Right ventricle myocardium superior (tissue), 1 donor: ENCODE data around the gene CSK. TPM values are rescaled to one million over a fixed set of nuclear protein-coding genes. Genes with fewer than 3 reads are reported as not detected.

Experiments
- ATAC-seq: fragments of 200-7000 bp; cut with Tn5 transposase; one replicate; pipeline ENCODE4 v1.9.1; 2020; ENCODE audit warnings: mild to moderate bottlenecking; ENCODE audit not compliant: poor library complexity
- DNase-seq: peaks from one replicate; pipeline ENCODE4 v3.0.0-alpha.2; 2020
- intact Hi-C: fragments of 100-400 bp; cut with DNase I; formaldehyde crosslinking; loops from one replicate; pipeline ENCODE4 v1.11.2; 2022
- total RNA-seq: library from RNA; stranded (reverse); fragmentation: NEBNext Ultra II Directional; extraction: Animal tissue kit (Norgen Biotek cat#: 25700); gene quantifications from one replicate; pipeline ENCODE4 v1.2.1, GENCODE V29; 2021
- donor health status: DM: no; HTN: yes; CAD: no; lungs with severe emphysema.

CSK gene
- total RNA-seq, 1 donor from 2014 or later: 45.5 TPM

DNA sequence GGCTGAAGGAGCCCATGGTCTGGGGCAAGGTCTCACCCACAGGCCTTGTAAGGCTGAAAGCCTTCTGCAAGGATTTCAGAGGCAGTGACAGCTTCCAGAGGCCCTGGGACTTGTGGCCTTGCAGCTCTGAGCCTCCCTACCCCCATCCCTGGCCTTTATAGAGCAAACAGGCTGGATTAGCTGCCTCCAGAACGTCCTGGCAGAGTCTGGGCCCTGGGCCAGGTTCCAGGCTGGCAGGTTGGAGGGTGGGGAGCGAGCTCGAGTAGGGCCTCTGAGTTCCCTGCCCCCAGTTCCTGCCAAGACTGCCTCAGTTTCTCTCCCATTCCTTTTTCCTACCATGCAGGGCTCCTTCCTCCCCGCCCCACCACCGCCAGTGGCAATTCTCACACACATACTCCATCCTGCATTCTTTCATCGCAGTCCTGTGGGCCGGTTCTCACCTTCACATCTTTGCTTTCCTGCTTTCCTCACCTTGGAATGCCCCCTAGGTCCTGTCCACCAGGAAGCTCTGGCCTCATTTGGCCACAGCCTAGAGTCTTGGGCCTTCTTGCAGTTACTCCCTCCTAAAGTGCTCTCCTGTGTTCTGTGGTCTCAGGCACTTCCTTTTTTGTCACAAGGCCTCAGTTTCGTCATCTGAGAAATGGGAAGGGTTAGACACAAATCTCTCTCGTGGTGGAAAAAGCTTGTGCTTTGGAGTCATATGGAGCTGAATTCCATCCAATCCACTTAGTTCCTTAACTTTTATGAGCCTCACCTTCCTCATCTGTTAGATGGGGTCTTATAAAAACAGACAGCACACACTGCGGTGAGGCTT is 33.4 kb downstream of the CSK start:
- ATAC-seq (peak; percentile 63), DNase-seq (peak; percentile 78)
- intact Hi-C loops: no loop called here

GRCh38 chr15:74815961-74816360 is 34.1 kb downstream of the CSK start:
- no peak for ATAC-seq
- DNase-seq: no peak
- intact Hi-C loops: no loop called here

DNA sequence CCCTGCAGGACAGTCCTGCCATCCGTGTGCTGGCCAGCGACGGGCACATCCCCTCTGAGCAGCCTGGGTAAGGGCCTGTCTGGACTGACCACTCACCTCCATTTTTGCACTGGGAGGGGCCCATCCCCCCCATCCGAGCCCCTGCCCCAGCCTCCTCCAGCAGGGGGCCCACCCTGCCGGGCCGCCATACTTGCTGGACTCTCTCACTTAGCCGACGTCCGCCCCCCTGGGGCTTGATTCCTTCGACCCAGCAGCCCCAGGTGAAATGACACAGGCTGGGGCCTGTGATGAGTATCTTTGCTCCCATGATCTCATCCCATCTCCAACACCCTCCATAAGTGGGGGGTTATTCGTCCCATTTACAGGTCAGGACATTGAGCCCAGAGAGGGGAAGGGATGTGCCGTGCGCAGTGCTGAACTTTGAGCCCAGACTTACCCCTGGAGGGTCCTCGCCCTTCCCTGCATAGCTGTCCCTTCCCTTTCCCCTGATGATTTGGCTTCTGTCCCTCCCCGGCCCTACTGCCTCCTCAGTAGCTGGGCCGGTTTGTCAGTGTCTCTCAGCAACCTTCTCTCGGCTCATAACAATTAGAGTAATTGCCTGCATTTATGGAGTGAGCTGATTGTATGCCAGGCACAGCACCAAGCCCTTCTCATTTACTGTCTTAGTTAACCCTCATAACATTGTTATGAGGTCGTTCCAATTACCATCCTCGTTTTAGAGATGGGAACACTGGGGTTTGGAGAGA is 34.9 kb downstream of the CSK start:
- ATAC-seq (no peak), DNase-seq (no peak)
- intact Hi-C loops: no loop called here

GRCh38 chr15:74817370-74817737 is 35.5 kb downstream of the CSK start:
- DNase-seq (peak; percentile 69), ATAC-seq (peak; percentile 77)
- intact Hi-C loops: no loop called here

DNA sequence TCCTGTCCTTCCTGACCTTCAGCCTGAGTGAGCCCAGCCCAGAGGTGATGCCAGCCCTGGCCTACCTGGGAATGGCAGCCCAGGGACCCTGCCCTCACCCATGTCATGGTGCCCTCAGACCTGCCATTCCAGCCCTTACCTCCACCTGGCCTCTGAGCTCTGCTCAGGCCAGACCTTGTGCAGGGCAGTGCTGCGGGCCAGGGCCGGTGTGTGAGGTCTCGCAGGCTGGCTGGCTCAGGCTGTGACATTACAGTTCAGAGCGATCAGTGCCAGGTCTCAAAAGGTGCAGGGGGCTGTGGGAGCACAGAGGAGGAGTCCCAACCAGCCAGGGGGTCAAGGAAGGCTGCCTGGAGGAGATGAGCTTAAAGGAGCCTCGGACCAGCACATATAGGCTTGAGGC is 38.2 kb downstream of the CSK start:
- intact Hi-C loops: no loop called here
- DNase-seq (no peak), ATAC-seq (no peak)

- no peak for DNase-seq
- intact Hi-C loops: no loop called here
- no peak for ATAC-seq
Observed at GRCh38 chr15:74821091-74821789, 39.4 kb downstream of the CSK start.

GRCh38 chr15:74821790-74822158 is 39.9 kb downstream of the CSK start:
- DNase-seq: no peak
- intact Hi-C loops: no loop called here
- no peak for ATAC-seq

- intact Hi-C loops: no loop called here
- DNase-seq: no peak
- ATAC-seq: no peak
Observed at GRCh38 chr15:74822233-74822632, 40.4 kb downstream of the CSK start.

DNA sequence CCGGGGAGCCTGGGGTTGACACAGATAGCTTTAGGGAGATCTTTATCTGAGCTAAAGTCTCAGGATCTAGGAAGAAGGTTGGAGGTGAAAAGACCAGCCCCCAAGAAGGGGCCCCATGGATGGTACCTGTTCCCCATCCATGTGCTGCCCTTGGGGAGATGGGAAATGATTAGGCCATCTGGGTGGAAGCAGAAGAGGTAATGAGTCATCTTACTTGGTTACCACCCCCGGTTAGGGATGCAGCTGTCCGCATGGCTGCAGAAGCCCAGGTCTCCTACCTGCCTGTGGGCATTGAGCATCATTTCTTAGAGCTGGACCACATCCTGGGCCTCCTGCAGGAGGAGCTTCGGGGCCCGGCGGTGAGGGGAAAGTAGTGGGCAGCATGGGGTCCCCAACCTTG is 41.4 kb downstream of the CSK start:
- ATAC-seq: no peak
- intact Hi-C loops: no loop called here
- DNase-seq: no peak

GRCh38 chr15:74824976-74825375 is 43.1 kb downstream of the CSK start:
- DNase-seq: no peak
- intact Hi-C loops: no loop called here
- ATAC-seq: no peak

GRCh38 chr15:74825866-74826265 is 44.0 kb downstream of the CSK start:
- ATAC-seq (no peak), DNase-seq (no peak)
- intact Hi-C loops: no loop called here

DNA sequence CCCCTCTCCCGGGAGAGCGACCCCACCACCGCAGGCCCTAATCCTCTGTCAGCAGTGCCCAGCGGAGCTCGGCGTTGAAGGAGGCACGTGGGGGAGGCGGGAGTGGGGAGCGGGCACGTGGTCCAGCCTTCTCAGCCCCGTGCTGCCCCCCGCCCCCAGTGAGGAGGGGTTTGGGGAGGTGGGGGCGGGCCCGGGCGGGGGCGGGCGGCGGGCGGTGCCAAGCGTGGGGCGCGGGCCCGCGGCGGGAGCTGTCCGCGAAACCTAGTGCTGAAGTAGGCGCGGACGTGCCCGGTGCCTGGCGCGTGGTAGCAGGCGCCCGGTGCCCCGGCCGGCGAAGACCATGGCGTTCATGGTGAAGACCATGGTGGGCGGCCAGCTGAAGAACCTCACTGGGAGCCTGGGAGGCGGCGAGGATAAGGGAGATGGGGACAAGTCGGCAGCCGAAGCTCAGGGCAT is 44.5 kb downstream of the CSK start, which contains the start of gene CPLX3:
TSS of gene CPLX3 (plus strand) at position 264 of the 456 bp plus-strand sequence. CDS start at position 341, 77 bp downstream.
- ATAC-seq (peak; percentile 45), DNase-seq (no peak)
- intact Hi-C loops: no loop called here

DNA sequence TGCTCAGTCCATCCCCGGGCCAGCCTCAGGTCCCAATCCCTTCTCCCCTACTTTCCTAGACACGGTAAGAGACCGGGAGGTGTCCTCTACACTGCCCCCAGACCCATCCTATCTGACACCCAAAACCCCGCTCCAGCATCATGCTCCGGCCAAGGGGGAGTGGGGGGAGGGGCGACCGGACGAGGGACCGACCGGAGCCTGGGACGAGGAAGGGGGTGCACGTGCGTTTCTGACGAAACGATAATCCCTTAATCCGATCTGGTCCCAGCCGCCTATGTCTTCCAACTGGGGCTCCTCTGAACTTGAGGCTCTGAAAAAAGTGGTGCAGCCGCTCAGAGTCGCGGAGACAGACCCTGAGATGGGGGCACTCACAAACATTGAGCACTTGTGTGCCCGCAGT is 45.0 kb downstream of the CSK start:
- ATAC-seq: no peak
- intact Hi-C loops: no loop called here
- no peak for DNase-seq

DNA sequence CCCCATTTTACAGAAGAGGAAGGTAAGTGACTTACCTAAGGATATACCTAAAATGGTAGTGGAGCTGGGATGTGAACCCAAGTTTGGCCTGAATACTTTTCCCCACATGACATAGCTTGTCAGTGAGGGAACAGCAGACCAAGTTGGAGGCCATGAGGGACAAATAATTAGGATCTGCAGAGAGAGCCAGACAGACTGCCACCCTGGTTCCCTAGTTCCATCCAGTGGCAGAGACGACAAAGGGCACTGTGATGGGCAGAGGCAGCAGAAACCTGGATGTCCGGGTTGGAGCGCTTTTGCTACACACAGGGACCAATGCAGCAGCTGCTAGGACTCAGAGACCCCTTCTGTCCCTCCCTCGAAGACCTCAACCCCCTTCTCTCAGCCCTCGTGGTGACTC is 45.7 kb downstream of the CSK start:
- DNase-seq (no peak), ATAC-seq (no peak)
- intact Hi-C loops: no loop called here

DNA sequence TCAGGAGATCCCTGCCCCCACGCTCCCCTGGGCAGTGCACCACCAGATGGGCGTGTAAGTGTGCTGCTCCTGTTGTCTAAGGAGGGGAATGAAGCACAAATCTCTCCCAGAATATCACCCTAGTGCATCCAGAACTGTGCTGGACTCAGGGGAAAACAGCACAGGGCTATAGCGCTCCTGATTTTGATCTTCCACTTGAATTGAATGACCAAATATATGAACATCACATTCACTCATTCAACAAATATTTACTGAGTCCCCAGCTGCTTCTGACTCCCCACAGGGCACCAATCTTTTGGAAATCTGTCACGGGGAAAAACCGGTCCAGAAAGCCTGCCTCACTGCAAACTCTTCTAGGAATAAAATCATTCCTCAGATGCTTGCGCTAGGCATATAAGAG is 47.0 kb downstream of the CSK start:
- DNase-seq: no peak
- intact Hi-C loops: no loop called here
- no peak for ATAC-seq

- DNase-seq: no peak
- ATAC-seq: no peak
- intact Hi-C loops: no loop called here
Observed at GRCh38 chr15:74829486-74829885, 47.6 kb downstream of the CSK start.

DNA sequence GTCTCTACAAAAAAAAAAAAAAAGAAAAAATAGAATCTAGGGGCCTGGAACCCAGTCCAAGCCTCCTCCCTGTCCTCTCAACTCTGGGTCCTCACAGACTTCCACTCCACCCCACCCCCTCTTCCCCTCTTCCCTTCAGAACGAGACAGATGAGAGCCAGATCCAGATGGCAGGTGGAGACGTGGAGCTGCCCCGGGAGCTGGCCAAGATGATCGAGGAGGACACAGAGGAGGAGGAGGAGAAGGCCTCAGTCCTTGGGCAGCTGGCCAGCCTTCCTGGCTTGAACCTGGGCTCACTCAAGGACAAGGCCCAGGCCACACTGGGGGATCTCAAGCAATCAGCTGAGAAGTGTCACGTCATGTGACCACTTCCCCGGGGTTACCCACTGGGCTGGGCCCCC is 48.1 kb downstream of the CSK start:
- no peak for DNase-seq
- ATAC-seq: no peak
- intact Hi-C loops: no loop called here

DNA sequence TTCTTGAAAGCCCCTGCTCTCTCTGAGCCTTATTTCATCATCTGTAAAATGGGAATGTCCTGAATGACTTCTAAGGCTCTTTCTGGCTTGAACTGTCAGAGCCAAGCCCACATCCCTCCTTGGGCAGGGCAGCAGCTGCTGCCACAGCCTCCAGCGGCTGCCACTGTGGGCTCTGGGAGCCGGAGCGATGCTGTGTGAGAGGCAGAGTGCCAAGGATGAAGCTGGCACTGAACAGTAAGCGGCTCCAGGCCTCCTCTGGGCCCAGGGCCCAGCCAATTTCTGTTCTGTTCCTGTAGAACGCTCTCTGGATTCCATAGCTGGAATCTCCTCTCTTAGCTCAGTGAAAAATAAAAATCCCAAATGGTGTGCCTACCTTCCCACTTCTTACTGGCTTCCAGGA is 49.0 kb downstream of the CSK start:
- DNase-seq (peak; percentile 69), ATAC-seq (peak; percentile 84)
- intact Hi-C loops: no loop called here

GRCh38 chr15:74831813-74832495 is 50.1 kb downstream of the CSK start:
- intact Hi-C loops: no loop called here
- ATAC-seq (peak; percentile 46), DNase-seq (no peak)
